Left renal cortex interstitium (tissue), 4 donors: ENCODE data around the gene ANKRD1. TPM values are rescaled to one million over a fixed set of nuclear protein-coding genes. Genes with fewer than 3 reads are reported as not detected.
"Not testable (repeated sequence)": the region's sequence is repeated elsewhere in the genome, so short reads cannot be mapped to it uniquely, and the experiment has no call there.

Experiments used
- DNase-seq, 4 donors: peaks; one replicate each; pipeline ENCODE4 v3.0.0-alpha.2; 2013; ENCODE audit warnings: low read depth in 4 of 4, low spot score in 2 of 4, missing footprints in 1 of 4
- polyA plus RNA-seq, 4 donors: library from polyadenylated mRNA; unstranded; fragments of 120-200 nt; gene quantifications; one replicate each; pipeline ENCODE4 v1.2.1, GENCODE V29; 2013; ENCODE audit not compliant: insufficient read length in 4 of 4

ANKRD1 gene
- under 1 TPM; 0.44 to 0.88 (median 0.70) TPM for polyA plus RNA-seq

- peak in 1 of 4 donors; percentile 7 for DNase-seq
Observed at GRCh38 chr10:90920986-90921666, at the start of gene ANKRD1. Gene ANKRD1 (minus strand): TSS chr10:90921087. CDS start chr10:90921027, 60 bp downstream.

- DNase-seq: no peak
Observed at GRCh38 chr10:90969947-90970673, 49.2 kb upstream of the ANKRD1 start.

DNA sequence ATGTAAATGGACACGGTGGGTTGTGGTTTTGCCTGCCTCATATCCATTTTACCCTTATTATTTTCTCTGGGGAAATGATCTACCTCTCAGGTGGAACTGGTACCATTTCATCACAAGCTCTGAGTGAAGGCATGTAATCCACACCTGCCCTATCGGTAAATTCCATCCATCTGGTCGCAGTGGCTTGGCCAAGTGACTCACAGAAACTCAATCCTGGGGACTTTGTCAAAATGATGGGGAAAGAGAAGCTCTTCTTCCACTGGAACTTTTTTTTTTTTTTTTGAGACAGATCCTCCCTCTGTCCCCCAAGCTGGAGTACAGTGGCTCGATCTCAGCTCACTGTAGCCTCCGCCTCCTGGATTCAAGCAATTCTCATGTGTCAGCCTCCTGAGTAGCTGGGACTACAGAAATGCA lies 48.2 kb upstream of the ANKRD1 start:
- peak in 1 of 4 donors; percentile 3 for DNase-seq

GRCh38 chr10:90968328-90969081 lies 47.6 kb upstream of the ANKRD1 start:
- DNase-seq: peak in 1 of 4 donors; percentile 9

GRCh38 chr10:90967865-90968264 lies 47.0 kb upstream of the ANKRD1 start:
- DNase-seq: no peak

GRCh38 chr10:90966146-90966545 lies 45.3 kb upstream of the ANKRD1 start:
- DNase-seq: no peak

- DNase-seq: no peak
Observed at GRCh38 chr10:90965720-90966119, 44.8 kb upstream of the ANKRD1 start.

DNA sequence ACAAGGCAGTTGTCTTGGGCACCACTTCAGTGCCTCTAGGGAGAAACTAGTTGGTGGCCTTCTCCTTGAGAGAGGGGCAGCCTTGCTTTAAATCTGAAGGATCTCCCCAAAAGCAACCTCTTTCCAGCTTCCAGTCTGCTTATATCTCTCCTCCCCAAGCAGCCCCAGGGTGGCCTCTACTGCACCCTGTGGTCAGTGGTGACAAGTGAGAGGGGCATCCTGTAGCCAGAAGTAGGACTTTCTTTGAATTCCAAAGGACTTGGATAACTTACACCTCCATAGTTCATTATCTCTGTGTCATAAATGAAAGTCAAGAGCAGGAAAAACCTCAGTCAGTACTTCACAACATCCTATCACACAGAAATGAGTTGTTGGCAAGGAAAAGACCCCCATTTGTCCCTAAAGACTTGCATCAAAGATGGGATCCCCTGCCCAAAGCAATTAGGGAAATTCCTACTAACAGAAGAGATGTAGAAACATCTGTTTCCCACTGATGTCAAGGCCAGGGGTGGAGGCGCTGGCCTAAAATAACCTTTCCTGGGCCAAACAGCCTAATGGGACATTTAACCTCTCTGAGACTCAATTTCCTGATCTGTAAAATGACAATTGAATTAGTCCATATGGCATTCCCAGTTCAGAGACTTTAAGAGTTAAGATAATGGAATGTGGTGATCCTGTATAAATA lies 44.0 kb upstream of the ANKRD1 start:
- peak in 1 of 4 donors; percentile 2 for DNase-seq

GRCh38 chr10:90963331-90963730 lies 42.4 kb upstream of the ANKRD1 start:
- no peak for DNase-seq

GRCh38 chr10:90960355-90960814 lies 39.5 kb upstream of the ANKRD1 start:
- no peak for DNase-seq

DNA sequence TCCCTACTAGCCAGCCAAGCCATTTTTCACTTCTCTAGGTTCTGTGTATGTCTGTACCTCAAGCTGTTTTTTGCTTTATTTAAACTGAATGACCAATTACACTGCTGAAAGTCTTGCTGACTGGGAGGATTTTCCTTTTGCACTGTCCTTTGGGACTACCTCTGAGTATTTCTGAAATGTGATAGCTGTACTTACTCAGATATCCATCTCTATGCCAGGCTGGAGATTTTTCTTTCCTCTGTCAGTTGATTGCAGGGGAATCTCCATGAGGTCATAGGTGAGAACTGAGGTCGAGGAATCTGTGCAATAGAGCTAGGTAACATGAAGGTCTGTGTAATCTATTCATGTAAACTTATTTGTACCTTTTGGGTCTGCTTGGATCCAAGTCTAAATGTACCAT lies 38.9 kb upstream of the ANKRD1 start:
- DNase-seq: no peak

DNA sequence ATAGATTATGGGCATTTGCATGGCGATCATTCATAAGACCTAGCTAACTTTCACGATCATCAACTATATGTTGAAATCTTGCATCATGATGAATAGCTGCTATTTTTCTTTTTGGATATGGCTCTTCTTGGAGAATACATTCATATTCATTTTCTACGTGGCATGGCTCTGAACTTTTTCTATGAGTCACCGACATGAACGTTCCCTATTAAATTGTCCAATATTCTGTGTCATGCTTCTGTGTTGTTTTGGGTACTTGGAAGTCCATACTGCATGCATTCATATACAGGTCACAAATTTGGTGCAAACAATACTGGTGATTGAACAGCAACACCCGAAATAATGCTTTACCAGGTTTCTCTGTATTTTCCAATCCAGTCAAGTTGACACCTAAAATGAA lies 37.9 kb upstream of the ANKRD1 start:
- no peak for DNase-seq

DNA sequence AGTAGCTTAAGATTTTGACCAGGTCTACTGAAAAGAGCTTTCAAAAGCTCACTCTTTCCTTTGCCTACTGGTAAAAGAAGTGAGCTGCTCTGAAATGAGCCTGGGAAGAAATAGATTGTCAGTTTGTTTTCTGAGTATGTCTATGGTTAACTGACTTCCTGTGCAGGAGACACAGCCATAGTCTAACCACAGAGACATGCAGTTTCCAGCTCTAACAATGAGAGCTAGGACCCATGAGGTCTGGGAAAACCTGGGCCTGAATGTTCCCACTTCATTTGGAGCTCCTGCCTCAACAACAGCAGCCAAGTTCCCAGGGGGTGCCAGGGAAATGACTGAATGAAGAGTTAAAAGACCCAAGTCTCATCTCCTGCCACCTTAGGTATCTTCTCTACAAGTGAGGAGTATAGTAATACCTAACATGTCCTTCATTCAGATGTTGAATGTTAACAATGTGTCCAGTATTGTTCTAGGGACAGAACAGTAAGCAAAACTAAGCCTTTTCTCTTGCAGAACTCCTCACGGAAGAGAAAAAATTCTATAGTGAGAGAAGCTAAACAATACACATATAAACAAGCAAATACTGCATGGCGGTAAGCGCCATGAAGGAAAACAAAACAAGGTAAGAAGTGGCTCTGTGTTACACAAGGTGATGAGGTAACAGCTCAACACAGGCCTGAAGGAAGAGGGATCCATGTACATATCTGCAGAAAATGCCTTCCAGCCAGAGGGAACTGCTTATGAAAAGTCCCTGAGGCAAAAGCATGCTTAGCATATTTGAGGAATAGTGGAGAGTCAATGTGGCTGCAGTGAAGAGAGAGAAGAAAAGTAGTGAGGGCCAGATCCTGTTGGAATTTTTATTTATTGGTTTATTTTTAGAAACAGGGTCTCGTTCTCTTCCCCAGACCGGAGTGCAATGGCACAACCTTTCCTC lies 26.4 kb upstream of the ANKRD1 start:
- no peak for DNase-seq

DNA sequence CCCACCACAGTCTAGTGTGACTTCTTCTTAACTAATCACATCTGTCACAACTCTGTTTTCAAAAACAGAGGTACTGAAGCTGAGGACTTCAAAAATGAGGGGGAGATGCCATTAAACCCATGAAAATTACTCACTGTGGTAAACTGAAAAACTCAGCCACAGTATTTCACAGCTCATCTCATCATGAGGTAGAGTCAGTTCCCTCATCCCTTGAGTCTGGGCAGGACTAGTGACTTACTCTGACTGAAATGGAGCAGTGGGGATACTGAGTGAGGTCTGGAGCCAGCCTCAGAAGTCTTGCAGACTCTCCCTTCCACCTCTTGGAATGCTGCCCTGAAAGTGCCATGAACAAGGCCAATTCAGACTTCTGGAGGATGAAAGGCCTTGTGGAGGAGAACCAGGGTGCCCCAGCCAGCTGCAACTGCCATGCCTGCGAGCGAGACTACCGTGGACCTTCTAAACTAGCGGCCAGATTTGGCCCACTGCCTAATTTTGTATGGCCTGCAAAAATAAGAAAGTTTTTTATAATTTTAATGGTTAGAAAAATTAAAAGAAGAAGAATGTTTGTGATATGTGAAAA lies 24.7 kb upstream of the ANKRD1 start:
- DNase-seq: no peak

GRCh38 chr10:90944749-90945148 lies 23.9 kb upstream of the ANKRD1 start:
- DNase-seq: no peak

DNA sequence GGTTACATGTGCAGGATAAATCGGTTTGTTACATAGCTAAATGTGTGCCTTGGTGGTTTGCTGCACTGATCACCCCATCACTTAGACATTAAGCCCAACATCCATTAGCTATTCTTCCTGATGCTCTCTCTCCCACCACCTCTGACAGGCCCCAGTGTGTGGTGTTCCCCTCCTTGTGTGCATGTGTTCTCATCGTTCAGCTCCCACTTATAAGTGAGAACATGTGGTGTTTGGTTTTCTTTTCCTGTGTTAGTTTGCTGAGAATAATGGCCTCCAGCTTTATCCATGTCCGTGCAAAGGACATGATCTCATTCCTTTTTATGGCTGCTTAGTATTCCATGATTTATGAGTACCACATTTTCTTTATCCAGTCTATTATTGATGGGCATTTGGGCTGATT lies 22.1 kb upstream of the ANKRD1 start:
- DNase-seq: not testable (repeated sequence)

DNA sequence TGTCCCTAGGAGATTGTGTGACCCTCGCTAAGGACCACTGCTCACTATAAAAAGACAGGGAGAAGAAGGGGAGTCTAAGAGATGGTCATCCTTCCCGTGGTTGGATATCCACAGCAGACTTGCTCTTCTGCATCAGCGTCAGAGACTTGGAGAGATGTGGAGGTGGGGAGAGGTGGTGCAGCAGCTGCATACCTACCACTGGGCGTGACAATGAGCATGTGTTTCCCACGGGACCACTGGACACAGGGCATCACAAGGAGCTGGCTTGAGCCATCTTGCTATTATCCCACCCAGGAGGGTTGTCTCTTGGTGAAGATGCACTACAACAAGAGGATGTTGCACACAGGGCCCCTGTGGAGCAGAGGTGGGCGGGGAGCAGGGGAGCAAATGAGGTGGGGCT lies 18.8 kb upstream of the ANKRD1 start:
- DNase-seq: no peak

DNA sequence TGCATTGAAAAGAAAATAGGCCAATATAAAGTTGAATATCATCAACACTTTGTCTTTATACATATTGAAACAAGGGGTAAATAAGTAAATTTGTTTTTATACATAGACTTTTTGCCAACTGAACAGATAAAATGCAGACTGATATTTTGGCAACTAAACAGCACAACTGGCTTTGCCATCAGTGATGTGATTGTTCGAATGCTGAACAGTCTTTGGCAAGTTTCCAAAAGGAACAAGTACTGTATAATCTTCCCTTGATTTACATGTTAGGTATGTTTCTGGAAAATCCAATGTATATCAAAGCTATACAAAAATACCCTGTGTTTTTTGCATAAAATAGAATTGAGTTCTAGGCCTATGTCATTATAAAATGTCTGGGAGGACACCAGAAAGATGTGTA lies 18.2 kb upstream of the ANKRD1 start:
- DNase-seq: no peak

DNA sequence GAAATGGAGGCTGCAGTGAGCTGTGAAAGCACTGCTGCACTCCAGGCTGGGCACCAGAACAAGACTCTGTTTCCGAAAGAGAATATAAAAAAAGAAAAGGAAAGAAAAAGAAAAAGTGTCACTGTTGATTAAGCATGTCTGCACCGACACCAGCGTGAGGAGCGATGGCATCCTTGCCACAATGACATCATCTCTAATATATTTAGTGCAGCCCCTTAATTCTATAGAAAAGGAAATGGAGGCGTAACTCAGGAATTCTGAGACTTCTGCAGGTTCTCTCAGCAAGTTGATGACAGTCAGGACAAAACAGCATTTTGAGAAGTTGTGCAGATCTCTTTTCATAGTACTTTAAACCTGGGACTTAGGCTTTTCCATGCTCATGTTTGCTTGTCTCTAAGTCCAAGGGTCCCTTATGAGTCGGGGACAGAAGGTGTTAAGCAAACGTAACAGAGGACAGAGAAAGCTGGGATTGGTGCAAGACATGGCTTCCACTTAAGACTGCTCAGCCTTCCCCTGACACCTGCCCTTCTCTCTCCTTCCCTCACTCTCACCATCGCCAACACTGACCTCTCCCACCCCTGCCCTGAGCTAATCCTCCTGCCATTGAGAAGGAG lies 16.9 kb upstream of the ANKRD1 start:
- DNase-seq: no peak
